ENCODE measurements around the gene C10orf90. TPM values are rescaled to one million over a fixed set of nuclear protein-coding genes. Genes with fewer than 3 reads are reported as not detected.

C10orf90 gene
- total RNA-seq, 4 donors from 2014 or later, result not detected

GRCh38 chr10:126409821-126410220, 260.7 kb downstream of the C10orf90 start:
- Histone ChIP-seq H3K36me3 (no peaks in the 10 kb centered on the region), H3K4me3 (no peak overlapping the region), H3K4me1 (no peaks in the 10 kb centered on the region), H3K9me3 (no peaks in the 10 kb centered on the region), H3K27me3 (no peaks in the 10 kb centered on the region), H3K27ac (no peak overlapping the region)
- TF ChIP-seq POLR2A (IDR thresholded peaks at IDR 0.05) (no peak), CTCF (IDR thresholded peaks at IDR 0.05) (no peak)
- DNase-seq, result no peak

- DNase-seq, result no peak
- no peaks in the 10 kb centered on the region for H3K27me3 ChIP-seq
- no peaks in the 10 kb centered on the region for H3K36me3 ChIP-seq
- no peaks in the 10 kb centered on the region for H3K4me1 ChIP-seq
- H3K4me3 ChIP-seq, result no peak overlapping the region
- H3K27ac ChIP-seq, result no peak overlapping the region
- TF ChIP-seq POLR2A (IDR thresholded peaks at IDR 0.05) (no peak), CTCF (IDR thresholded peaks at IDR 0.05) (no peak)
- H3K9me3 ChIP-seq, result no peaks in the 10 kb centered on the region
Measured at GRCh38 chr10:126408953-126409641, 261.4 kb downstream of the C10orf90 start.

- DNase-seq, result no peak
- TF ChIP-seq POLR2A (IDR thresholded peaks at IDR 0.05) (no peak), CTCF (IDR thresholded peaks at IDR 0.05) (no peak)
Measured at GRCh38 chr10:126407831-126408230, 262.7 kb downstream of the C10orf90 start.

GRCh38 chr10:126405239-126405775, 265.2 kb downstream of the C10orf90 start:
- Histone ChIP-seq H3K4me1 (no peaks in the 10 kb centered on the region), H3K9me3 (no peaks in the 10 kb centered on the region), H3K27me3 (no peaks in the 10 kb centered on the region), H3K36me3 (no peaks in the 10 kb centered on the region), H3K4me3 (no peak overlapping the region), H3K27ac (no peak overlapping the region)
- TF ChIP-seq POLR2A (IDR thresholded peaks at IDR 0.05) (no peak), CTCF (IDR thresholded peaks at IDR 0.05) (no peak)
- DNase-seq, result no peak

More at GRCh38 chr10:126407831-126408230, 262.7 kb downstream of the C10orf90 start:
- Histone ChIP-seq H3K4me3 (no peak overlapping the region), H3K9me3 (no peaks in the 10 kb centered on the region), H3K27me3 (no peaks in the 10 kb centered on the region), H3K36me3 (no peaks in the 10 kb centered on the region), H3K4me1 (no peaks in the 10 kb centered on the region), H3K27ac (no peak overlapping the region)

- no peak for DNase-seq
- Histone ChIP-seq H3K4me1 (no peaks in the 10 kb centered on the region), H3K36me3 (no peaks in the 10 kb centered on the region), H3K27ac (no peak overlapping the region), H3K4me3 (no peak overlapping the region), H3K27me3 (no peaks in the 10 kb centered on the region), H3K9me3 (no peaks in the 10 kb centered on the region)
- TF ChIP-seq CTCF (IDR thresholded peaks at IDR 0.05) (no peak), POLR2A (IDR thresholded peaks at IDR 0.05) (no peak)
Measured at GRCh38 chr10:126402721-126403695, 267.5 kb downstream of the C10orf90 start.

All from Peyer's patch (tissue), 4 donors.